ENCODE data around the gene ANO1.
A peak's percentile ranks its signal among the peaks of the same experiment; 100 is the strongest.
"Not testable (repeated sequence)": the region's sequence is repeated elsewhere in the genome, so short reads cannot be mapped to it uniquely, and the experiment has no call there.

Gene ANO1

DNA sequence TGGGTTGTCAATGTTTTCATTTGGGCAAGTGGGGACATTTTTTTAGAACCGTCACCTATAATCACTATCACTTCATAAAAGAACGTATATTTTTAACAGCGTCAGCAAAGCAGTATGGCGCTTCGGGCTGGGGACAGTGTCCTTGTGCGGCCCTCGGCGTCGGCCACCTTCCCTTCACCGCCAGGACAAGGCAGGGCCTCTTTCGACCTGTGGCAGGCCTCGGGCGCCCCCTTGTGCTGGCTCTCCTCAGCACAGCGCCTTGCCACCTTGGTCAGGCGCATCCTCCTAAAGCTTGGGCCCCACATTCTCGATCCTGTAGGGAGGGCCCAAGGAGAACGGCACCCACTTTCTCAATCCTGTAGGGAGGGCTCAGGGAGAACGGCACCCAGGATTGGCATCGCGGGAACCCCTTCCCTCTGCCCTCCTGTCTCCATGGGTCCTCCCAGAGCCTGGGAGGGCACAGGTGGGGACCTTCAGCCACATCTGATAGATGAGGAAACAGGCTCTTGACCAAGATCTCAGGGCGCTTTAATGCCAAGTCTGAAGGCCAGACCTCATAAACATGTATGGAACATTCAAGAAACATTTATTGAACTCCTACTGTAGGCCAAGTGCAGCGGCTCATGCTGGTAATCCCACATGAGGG, 113.5 kb downstream of the ANO1 start:
- no peak for TF ChIP-seq POLR2A (IDR thresholded peaks at IDR 0.05; ENCODE audit: low read depth, low read length)
- TF ChIP-seq POLR2AphosphoS5 (IDR thresholded peaks at IDR 0.05; ENCODE audit: low read depth, low read length): no peak
- no peak for TF ChIP-seq PAX5 (IDR thresholded peaks at IDR 0.05; ENCODE audit: insufficient read depth, low read length, severe bottlenecking)
- no peak for TF ChIP-seq POU2F2 (IDR thresholded peaks at IDR 0.05; ENCODE audit: low read depth, low read length)
- no peak for TF ChIP-seq TAF1 (IDR thresholded peaks at IDR 0.05; ENCODE audit: low read depth, low read length)
- no peak for TF ChIP-seq SPI1 (IDR thresholded peaks at IDR 0.05; ENCODE audit: low read depth, low read length)
- DNase-seq (ENCODE audit: insufficient read length, low spot score): peak; percentile 70
- peak; percentile 59 for FAIRE-seq

GRCh38 chr11:70192666-70193410, 114.7 kb downstream of the ANO1 start:
- DNase-seq (ENCODE audit: insufficient read length, low spot score): no peak
- FAIRE-seq: no peak
- no peak for TF ChIP-seq SPI1 (IDR thresholded peaks at IDR 0.05; ENCODE audit: low read depth, low read length)
- no peak for TF ChIP-seq POU2F2 (IDR thresholded peaks at IDR 0.05; ENCODE audit: low read depth, low read length)
- no peak for TF ChIP-seq POLR2AphosphoS5 (IDR thresholded peaks at IDR 0.05; ENCODE audit: low read depth, low read length)
- TF ChIP-seq PAX5 (IDR thresholded peaks at IDR 0.05; ENCODE audit: insufficient read depth, low read length, severe bottlenecking): no peak
- TF ChIP-seq POLR2A (IDR thresholded peaks at IDR 0.05; ENCODE audit: low read depth, low read length): no peak
- TF ChIP-seq TAF1 (IDR thresholded peaks at IDR 0.05; ENCODE audit: low read depth, low read length): no peak

DNA sequence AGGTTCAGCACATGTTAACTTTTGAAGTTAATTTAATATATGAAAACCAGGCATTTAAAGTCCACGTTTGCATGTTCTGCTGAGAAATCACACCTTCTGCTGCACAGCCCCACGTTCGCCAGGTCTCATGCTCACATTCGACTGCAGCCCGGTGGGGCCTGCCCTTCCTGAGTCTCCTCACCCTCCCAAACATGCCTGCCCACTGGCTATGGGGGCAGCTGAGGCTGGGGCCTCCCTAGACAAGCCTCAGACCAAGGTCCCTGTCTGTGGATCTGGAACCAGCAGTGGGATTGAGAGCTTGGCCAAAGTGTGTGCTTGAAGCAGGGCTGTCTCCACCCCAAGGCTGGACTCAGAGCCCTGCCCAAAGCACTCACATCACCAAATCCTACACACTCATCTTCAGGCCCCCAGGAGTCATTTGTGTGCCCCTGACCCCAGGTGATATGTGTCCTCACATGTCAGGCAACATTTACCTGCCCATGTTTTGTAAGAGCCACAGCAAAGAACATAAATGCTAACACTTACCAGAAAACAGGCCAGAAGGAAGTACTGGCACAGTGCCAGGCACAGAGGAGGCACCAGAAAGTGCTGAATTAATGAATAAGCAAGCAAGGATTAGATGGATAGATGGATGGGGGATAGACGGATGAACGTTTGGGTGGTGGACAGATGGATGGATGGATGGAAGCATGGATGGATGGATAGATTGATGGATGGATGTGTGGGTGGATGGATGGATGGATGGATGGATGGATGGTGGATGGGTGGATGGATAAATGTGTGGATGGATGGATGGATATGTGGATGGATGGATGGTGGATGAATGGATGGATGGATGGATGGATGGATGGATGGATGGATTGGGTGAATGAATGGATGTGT, 115.5 kb downstream of the ANO1 start:
- no peak for DNase-seq (ENCODE audit: insufficient read length, low spot score)

DNA sequence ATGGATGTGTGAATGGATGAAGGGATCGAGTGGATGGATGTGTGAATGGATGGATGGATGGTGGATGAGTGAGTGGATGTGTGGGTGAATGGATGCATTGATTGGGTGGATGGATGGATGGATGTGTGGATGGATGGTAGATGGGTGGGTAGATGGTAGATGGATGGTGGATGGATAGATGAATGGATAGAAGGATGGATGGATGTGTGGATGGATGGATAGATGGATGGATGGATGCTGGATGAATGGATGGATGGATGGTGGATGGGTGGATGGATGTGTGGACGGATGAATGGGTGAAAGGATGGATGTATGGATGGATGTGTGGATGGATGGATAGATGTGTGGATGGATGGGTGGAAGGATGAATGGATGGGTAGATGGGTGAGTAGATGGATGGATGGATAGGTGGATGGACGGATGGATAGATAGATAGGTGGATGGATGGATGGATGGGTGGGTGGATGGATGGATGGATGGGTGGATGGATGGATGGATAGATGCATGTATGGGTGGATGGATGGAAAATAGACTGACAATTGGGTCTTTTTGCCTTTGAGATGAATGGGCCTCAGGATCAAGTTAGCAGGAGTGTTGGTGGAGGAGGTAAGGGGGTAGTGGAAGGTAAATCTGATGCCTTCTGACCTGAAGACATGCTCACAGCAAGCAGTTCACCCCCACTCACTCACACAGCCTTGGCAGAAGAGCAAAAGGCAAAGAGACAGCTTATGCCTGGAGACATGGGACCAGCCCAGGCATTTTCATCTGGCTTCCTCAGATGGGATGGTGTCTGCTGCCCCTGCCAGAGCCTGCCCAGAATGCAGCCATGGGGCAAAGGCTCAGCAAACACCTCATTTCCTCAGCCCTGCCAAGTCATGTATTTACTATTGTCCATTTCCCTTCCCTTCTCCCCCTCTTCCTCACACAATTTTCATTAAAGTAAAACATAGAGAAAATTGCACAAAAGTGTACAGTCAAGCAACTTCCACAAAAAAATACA, 117.0 kb downstream of the ANO1 start:
- no peak for DNase-seq (ENCODE audit: insufficient read length, low spot score)

More for the DNA sequence above, 115.5 kb downstream of the ANO1 start:
- no peak for TF ChIP-seq PAX5 (IDR thresholded peaks at IDR 0.05; ENCODE audit: insufficient read depth, low read length, severe bottlenecking)
- TF ChIP-seq POLR2AphosphoS5 (IDR thresholded peaks at IDR 0.05; ENCODE audit: low read depth, low read length): no peak
- TF ChIP-seq POLR2A (IDR thresholded peaks at IDR 0.05; ENCODE audit: low read depth, low read length): no peak
- no peak for TF ChIP-seq TAF1 (IDR thresholded peaks at IDR 0.05; ENCODE audit: low read depth, low read length)
- no peak for FAIRE-seq

GRCh38 chr11:70200212-70200844, 122.2 kb downstream of the ANO1 start:
- DNase-seq (ENCODE audit: insufficient read length, low spot score): no peak
- no peak for FAIRE-seq
- no peak for TF ChIP-seq SPI1 (IDR thresholded peaks at IDR 0.05; ENCODE audit: low read depth, low read length)
- no peak for TF ChIP-seq POLR2AphosphoS5 (IDR thresholded peaks at IDR 0.05; ENCODE audit: low read depth, low read length)
- TF ChIP-seq POLR2A (IDR thresholded peaks at IDR 0.05; ENCODE audit: low read depth, low read length): no peak
- TF ChIP-seq TAF1 (IDR thresholded peaks at IDR 0.05; ENCODE audit: low read depth, low read length): no peak
- TF ChIP-seq PAX5 (IDR thresholded peaks at IDR 0.05; ENCODE audit: insufficient read depth, low read length, severe bottlenecking): no peak
- TF ChIP-seq POU2F2 (IDR thresholded peaks at IDR 0.05; ENCODE audit: low read depth, low read length): no peak

More for the DNA sequence above, 117.0 kb downstream of the ANO1 start:
- no peak for TF ChIP-seq PAX5 (IDR thresholded peaks at IDR 0.05; ENCODE audit: insufficient read depth, low read length, severe bottlenecking)
- TF ChIP-seq POU2F2 (IDR thresholded peaks at IDR 0.05; ENCODE audit: low read depth, low read length): no peak
- no peak for TF ChIP-seq POLR2AphosphoS5 (IDR thresholded peaks at IDR 0.05; ENCODE audit: low read depth, low read length)
- TF ChIP-seq POLR2A (IDR thresholded peaks at IDR 0.05; ENCODE audit: low read depth, low read length): no peak
- TF ChIP-seq TAF1 (IDR thresholded peaks at IDR 0.05; ENCODE audit: low read depth, low read length): no peak
- TF ChIP-seq SPI1 (IDR thresholded peaks at IDR 0.05; ENCODE audit: low read depth, low read length): no peak
- no peak for FAIRE-seq

DNA sequence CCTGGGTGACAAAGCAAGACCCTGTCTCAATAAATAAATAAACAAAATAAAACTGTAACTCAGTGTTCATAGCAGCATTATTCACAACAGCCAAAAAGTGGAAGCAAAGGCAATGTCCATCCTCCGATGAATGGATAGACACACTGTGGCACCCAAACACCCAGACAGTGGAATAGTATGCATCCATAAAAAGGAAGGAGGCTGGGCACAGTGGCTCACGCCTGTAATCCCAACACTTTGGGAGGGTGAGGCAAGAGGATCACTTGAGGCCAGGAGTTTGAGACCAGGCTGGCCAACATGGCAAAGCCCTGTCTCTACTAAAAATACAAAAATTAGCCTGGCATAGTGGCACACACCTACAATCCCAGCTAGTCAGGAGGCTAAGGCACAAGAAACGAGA, 122.9 kb downstream of the ANO1 start:
- DNase-seq (ENCODE audit: insufficient read length, low spot score); FAIRE-seq: not testable (repeated sequence)

- TF ChIP-seq POU2F2 (IDR thresholded peaks at IDR 0.05; ENCODE audit: low read depth, low read length) (no peak), POLR2A (IDR thresholded peaks at IDR 0.05; ENCODE audit: low read depth, low read length) (no peak), TAF1 (IDR thresholded peaks at IDR 0.05; ENCODE audit: low read depth, low read length) (no peak), PAX5 (IDR thresholded peaks at IDR 0.05; ENCODE audit: insufficient read depth, low read length, severe bottlenecking) (no peak), SPI1 (IDR thresholded peaks at IDR 0.05; ENCODE audit: low read depth, low read length) (no peak), POLR2AphosphoS5 (IDR thresholded peaks at IDR 0.05; ENCODE audit: low read depth, low read length) (no peak)
- FAIRE-seq (no peak), DNase-seq (ENCODE audit: insufficient read length, low spot score) (no peak)
Measured at GRCh38 chr11:70201882-70202861, 124.1 kb downstream of the ANO1 start.

All from GM12891 (cell line).